B cell (primary cell): ENCODE results near the gene ARHGAP28. TPM values are rescaled to one million over a fixed set of nuclear protein-coding genes. Genes with fewer than 3 reads are reported as not detected.

Source experiments
- ATAC-seq: fragments of 200-7000 bp; cut with Tn5 transposase; one replicate; pipeline ENCODE4 v1.10.0; 2021; ENCODE audit warnings: low read depth, mild to moderate bottlenecking, moderate number of reproducible peaks, moderate library complexity
- CTCF ChIA-PET: fragments of 350-600 bp; sonication (Branson Sonifier 250); formaldehyde crosslinking; loops from one replicate; lab custom pipeline; 2021; ENCODE audit warnings: antibody characterized with exemption, inconsistent platforms; lab: Charles Lee
- POLR2A ChIA-PET: fragments of 350-600 bp; sonication (Branson Sonifier 250); formaldehyde crosslinking; loops from one replicate; lab custom pipeline; 2021; ENCODE audit warnings: antibody characterized with exemption; lab: Charles Lee
- DNase-seq: peaks from one replicate; pipeline ENCODE4 v3.0.0; 2013
- H2AFZ ChIP-seq: 2 replicates; pipeline ENCODE4 v1.6.1; 2012; ENCODE audit warnings: mild to moderate bottlenecking, low read depth, low read length; ENCODE audit not compliant: insufficient read depth, poor library complexity, severe bottlenecking
- H3K27ac ChIP-seq, 2 donors: 1 replicate in 1 of 2; 2 replicates in 1 of 2; pipeline ENCODE4 v1.5.1; 2012 to 2013; ENCODE audit warnings: low read length in 2 of 2, mild to moderate bottlenecking in 2 of 2, moderate library complexity in 1 of 2
- H3K27me3 ChIP-seq, 4 experiments: fragments of 200-600 bp in 1 of 4; sonication (generic) in 1 of 4; replicated peaks in 1 of 4; 1 replicate in 2 of 4; 2 replicates in 2 of 4; pipeline versions ENCODE4 v1.6.1 to v1.7.0; 2013 to 2016; ENCODE audit warnings: low read length in 3 of 4, mild to moderate bottlenecking in 2 of 4, mixed read lengths in 1 of 4, moderate library complexity in 1 of 4; ENCODE audit not compliant: insufficient read depth in 4 of 4, control insufficient read depth in 3 of 4; ENCODE audit errors: control extremely low read depth in 1 of 4
- H3K36me3 ChIP-seq, 2 experiments: replicated peaks in 1 of 2; 1 replicate in 1 of 2; 2 replicates in 1 of 2; pipeline versions ENCODE4 v1.6.1 to v1.7.1; 2013; ENCODE audit warnings: low read length in 1 of 2; ENCODE audit not compliant: insufficient read depth in 2 of 2, control insufficient read depth in 1 of 2; ENCODE audit errors: control extremely low read depth in 1 of 2, extremely low read depth in 1 of 2
- H3K4me1 ChIP-seq, 2 donors: fragments of 200-600 bp in 1 of 2; sonication (generic) in 1 of 2; 1 replicate in 1 of 2; 2 replicates in 1 of 2; pipeline versions ENCODE4 v1.5.1 to v1.6.1; 2013 to 2017; ENCODE audit warnings: low read length in 2 of 2; ENCODE audit not compliant: control insufficient read depth in 2 of 2, insufficient read depth in 2 of 2
- H3K4me2 ChIP-seq: replicated peaks from 2 replicates; pipeline ENCODE3; 2012; ENCODE audit warnings: mild to moderate bottlenecking, low read depth, low read length; ENCODE audit not compliant: poor library complexity, severe bottlenecking
- H3K4me3 ChIP-seq, 5 experiments: fragments of 200-600 bp in 1 of 5; sonication (generic) in 1 of 5; 1 replicate in 3 of 5; 2 replicates in 2 of 5; pipeline versions ENCODE4 v1.5.1 to v1.7.0; 2011 to 2016; ENCODE audit warnings: low read length in 4 of 5, mild to moderate bottlenecking in 4 of 5, low read depth in 2 of 5, control low read depth in 1 of 5, moderate library complexity in 1 of 5; ENCODE audit not compliant: insufficient read depth in 1 of 5; ENCODE audit errors: control extremely low read depth in 1 of 5, extremely low read depth in 1 of 5
- H3K79me2 ChIP-seq: fragments of 200-600 bp; sonication (generic); one replicate; pipeline ENCODE4 v1.6.0; 2016; ENCODE audit warnings: low read length; ENCODE audit not compliant: control insufficient read depth, insufficient read depth
- H3K9ac ChIP-seq: fragments of 200-600 bp; sonication (generic); 2 replicates; pipeline ENCODE4 v1.6.1; 2017; ENCODE audit warnings: mild to moderate bottlenecking, low read length, moderate library complexity
- H3K9me3 ChIP-seq, 3 donors: one replicate each; pipeline versions ENCODE4 v1.6.1 to v1.7.1; 2013; ENCODE audit warnings: low read length in 2 of 3; ENCODE audit not compliant: control insufficient read depth in 2 of 3, insufficient read depth in 1 of 3; ENCODE audit errors: control extremely low read depth in 1 of 3
- H4K20me1 ChIP-seq: 2 replicates; pipeline ENCODE4 v1.6.0; 2012; ENCODE audit warnings: mild to moderate bottlenecking, low read length; ENCODE audit not compliant: insufficient read depth, control insufficient read depth, poor library complexity, severe bottlenecking
- H3K27ac Mint-ChIP-seq: one replicate; pipeline ENCODE4 v1.8.0; 2021; ENCODE audit warnings: mixed read lengths
- H3K27me3 Mint-ChIP-seq: one replicate; pipeline ENCODE4 v1.8.0; 2021; ENCODE audit warnings: mixed read lengths
- H3K4me1 Mint-ChIP-seq: one replicate; pipeline ENCODE4 v1.8.0; 2021; ENCODE audit warnings: mixed read lengths
- H3K4me3 Mint-ChIP-seq: one replicate; pipeline ENCODE4 v1.8.0; 2021; ENCODE audit warnings: mixed read lengths
- H3K9me3 Mint-ChIP-seq: one replicate; pipeline ENCODE4 v1.8.0; 2022; ENCODE audit warnings: mixed read lengths; ENCODE audit not compliant: insufficient read depth
- EZH2 ChIP-seq: IDR thresholded peaks from 2 replicates; pipeline ENCODE4 v1.6.1; 2012; ENCODE audit warnings: borderline replicate concordance, low read depth, mild to moderate bottlenecking, moderate library complexity, low read length; ENCODE audit not compliant: insufficient read depth, poor library complexity, severe bottlenecking
- WGBS: methylation state at CpG from one replicate; pipeline ENCODE4 v1.1.5; 2013; ENCODE audit warnings: missing lambda C conversion rate; ENCODE audit not compliant: insufficient coverage; 5-methylcytosine and 5-hydroxymethylcytosine counted together
- intact Hi-C: fragments of 100-400 bp; cut with micrococcal nuclease; formaldehyde crosslinking; loops from one replicate; pipeline ENCODE4 v1.10.0; 2022
- polyA plus RNA-seq: library from polyadenylated mRNA; depleted of rRNA; stranded (reverse); fragments of >200 nt; gene quantifications from 2 replicates; pipeline ENCODE4 v1.2.3, GENCODE V29; 2012
- total RNA-seq, 2 donors: library from RNA; stranded (reverse); fragments of 120-200 nt in 1 of 2; gene quantifications; 1 replicate in 1 of 2; 2 replicates in 1 of 2; pipeline versions ENCODE4 v1.2.3 to v1.2.4, GENCODE V29; 2013 to 2022
- TF ChIP-seq, protein P1 (sequence below): fragments of 200-600 bp; IDR thresholded peaks from one replicate; pipeline ENCODE4 v1.8.0; 2022; ENCODE audit warnings: antibody characterized with exemption, mild to moderate bottlenecking

Gene ARHGAP28
- total and polyA plus RNA-seq, 2 donors (not counting 1 experiment from before 2014, with no cell fraction given): not detected

- ChIA-PET POLR2A (no interaction called here), CTCF (no interaction called here)
- H3K27me3 Mint-ChIP-seq: no peaks in the 10 kb centered on the region
- no peak overlapping the region for H3K27ac ChIP-seq
- 76% methylated on average over 5 of the region's 6 CpGs for WGBS
- TF ChIP-seq, protein P1, sequence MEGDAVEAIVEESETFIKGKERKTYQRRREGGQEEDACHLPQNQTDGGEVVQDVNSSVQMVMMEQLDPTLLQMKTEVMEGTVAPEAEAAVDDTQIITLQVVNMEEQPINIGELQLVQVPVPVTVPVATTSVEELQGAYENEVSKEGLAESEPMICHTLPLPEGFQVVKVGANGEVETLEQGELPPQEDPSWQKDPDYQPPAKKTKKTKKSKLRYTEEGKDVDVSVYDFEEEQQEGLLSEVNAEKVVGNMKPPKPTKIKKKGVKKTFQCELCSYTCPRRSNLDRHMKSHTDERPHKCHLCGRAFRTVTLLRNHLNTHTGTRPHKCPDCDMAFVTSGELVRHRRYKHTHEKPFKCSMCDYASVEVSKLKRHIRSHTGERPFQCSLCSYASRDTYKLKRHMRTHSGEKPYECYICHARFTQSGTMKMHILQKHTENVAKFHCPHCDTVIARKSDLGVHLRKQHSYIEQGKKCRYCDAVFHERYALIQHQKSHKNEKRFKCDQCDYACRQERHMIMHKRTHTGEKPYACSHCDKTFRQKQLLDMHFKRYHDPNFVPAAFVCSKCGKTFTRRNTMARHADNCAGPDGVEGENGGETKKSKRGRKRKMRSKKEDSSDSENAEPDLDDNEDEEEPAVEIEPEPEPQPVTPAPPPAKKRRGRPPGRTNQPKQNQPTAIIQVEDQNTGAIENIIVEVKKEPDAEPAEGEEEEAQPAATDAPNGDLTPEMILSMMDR: no peak
- TF ChIP-seq EZH2: no peak
- no peaks in the 10 kb centered on the region for H3K9me3 Mint-ChIP-seq
- intact Hi-C loops: no loop called here
- no peak overlapping the region for H2AFZ ChIP-seq
- H3K4me1 ChIP-seq: no peaks in the 10 kb centered on the region
- no peaks in the 10 kb centered on the region for H3K4me1 Mint-ChIP-seq
- DNase-seq (no peak), ATAC-seq (no peak)
- H3K9ac ChIP-seq: no peak overlapping the region
- peaks cover 0 to 4% (median 0%) of the 10 kb centered on the region in 3 donors for H3K9me3 ChIP-seq
- H3K36me3 ChIP-seq: no peaks in the 10 kb centered on the region
- H3K27me3 ChIP-seq: no peaks in the 10 kb centered on the region
- H3K4me2 ChIP-seq: no peak overlapping the region
- no peak overlapping the region for H3K4me3 ChIP-seq
- no peak overlapping the region for H3K27ac Mint-ChIP-seq
- H3K4me3 Mint-ChIP-seq: no peak overlapping the region
- no peaks in the 10 kb centered on the region for H3K79me2 ChIP-seq
- no peaks in the 10 kb centered on the region for H4K20me1 ChIP-seq
Observed at GRCh38 chr18:6881034-6881820, 151.7 kb downstream of the ARHGAP28 start.

DNA sequence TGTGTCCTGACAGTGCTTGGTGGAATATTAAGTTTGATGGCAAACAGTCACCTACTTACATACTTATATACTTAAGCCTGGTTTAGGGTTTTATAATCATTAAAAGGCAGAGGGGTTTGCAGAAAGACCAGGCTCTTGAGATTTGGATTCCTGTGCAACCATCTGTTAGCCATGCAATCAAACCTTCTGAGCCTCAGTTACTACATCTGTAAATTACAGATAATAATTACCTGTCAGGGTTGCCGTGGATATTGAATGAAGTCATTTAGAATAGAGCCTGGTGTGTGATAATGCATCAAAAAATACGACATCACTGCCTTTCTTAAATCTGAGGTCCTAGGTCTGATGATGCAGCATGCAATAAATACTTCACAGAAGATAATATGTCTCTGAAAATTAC lies 152.9 kb downstream of the ARHGAP28 start:
- H3K27me3 ChIP-seq: no peaks in the 10 kb centered on the region
- no peaks in the 10 kb centered on the region for H3K36me3 ChIP-seq
- H4K20me1 ChIP-seq: no peaks in the 10 kb centered on the region
- peaks cover 0 to 2% (median 0%) of the 10 kb centered on the region in 3 donors for H3K9me3 ChIP-seq
- no peaks in the 10 kb centered on the region for H3K79me2 ChIP-seq
- H2AFZ ChIP-seq: no peak overlapping the region
- TF ChIP-seq EZH2: no peak
- TF ChIP-seq, protein P1: no peak
- H3K4me1 ChIP-seq: no peaks in the 10 kb centered on the region
- DNase-seq (no peak), ATAC-seq (no peak)
- no peak overlapping the region for H3K4me3 ChIP-seq
- no peaks in the 10 kb centered on the region for H3K9me3 Mint-ChIP-seq
- H3K27me3 Mint-ChIP-seq: no peaks in the 10 kb centered on the region
- WGBS: no CpG with 5 or more reads among the region's 2 CpGs
- H3K4me2 ChIP-seq: no peak overlapping the region
- H3K4me3 Mint-ChIP-seq: no peak overlapping the region
- no peak overlapping the region for H3K9ac ChIP-seq
- H3K27ac ChIP-seq: no peak overlapping the region
- intact Hi-C loops: no loop called here
- CTCF ChIA-PET: no interaction called here
- no peak overlapping the region for H3K27ac Mint-ChIP-seq
- POLR2A ChIA-PET: no interaction called here
- no peaks in the 10 kb centered on the region for H3K4me1 Mint-ChIP-seq
